Skin epidermis (tissue), 12 donors: ENCODE data around the gene OR10G3.

Experiments used
- H3K27ac ChIP-seq, 21 experiments: fragments of 200-600 bp; sonication (generic) in 11 of 21; one replicate each; pipeline ENCODE4 v1.5.0; 2020; ENCODE audit warnings: mild to moderate bottlenecking in 3 of 21, inconsistent platforms in 2 of 21, moderate library complexity in 2 of 21
- H3K4me3 ChIP-seq, 7 experiments: fragments of 200-600 bp; sonication (generic) in 2 of 7; one replicate each; pipeline ENCODE4 v1.5.0; 2020; ENCODE audit warnings: inconsistent platforms in 2 of 7, mild to moderate bottlenecking in 2 of 7, moderate library complexity in 1 of 7

Gene OR10G3

GRCh38 chr14:21537090-21537424 is 42.8 kb downstream of the OR10G3 start:
- H3K4me3 ChIP-seq: peak overlapping the region in 1 of 7 experiments; percentile 22
- no peak overlapping the region for H3K27ac ChIP-seq

- Histone ChIP-seq H3K4me3 (peak overlapping the region in 2 of 7 experiments; percentile 12 to 22), H3K27ac (no peak overlapping the region)
Measured at GRCh38 chr14:21536418-21537089, 43.3 kb downstream of the OR10G3 start.

GRCh38 chr14:21535545-21536417 is 44.1 kb downstream of the OR10G3 start:
- H3K27ac ChIP-seq: no peak overlapping the region
- no peak overlapping the region for H3K4me3 ChIP-seq

GRCh38 chr14:21534576-21534975 is 45.3 kb downstream of the OR10G3 start:
- Histone ChIP-seq H3K4me3 (no peak overlapping the region), H3K27ac (no peak overlapping the region)

GRCh38 chr14:21533294-21533693 is 46.6 kb downstream of the OR10G3 start:
- Histone ChIP-seq H3K27ac (no peak overlapping the region), H3K4me3 (no peak overlapping the region)

- H3K27ac ChIP-seq: no peak overlapping the region
- H3K4me3 ChIP-seq: no peak overlapping the region
Measured at GRCh38 chr14:21529515-21529914, 50.4 kb downstream of the OR10G3 start.

- H3K4me3 ChIP-seq: no peak overlapping the region
- H3K27ac ChIP-seq: no peak overlapping the region
Measured at GRCh38 chr14:21528381-21529348, 51.2 kb downstream of the OR10G3 start.

- H3K27ac ChIP-seq: no peak overlapping the region
Measured at GRCh38 chr14:21527318-21527679, 52.6 kb downstream of the OR10G3 start.

GRCh38 chr14:21526672-21527317 is 53.1 kb downstream of the OR10G3 start:
- peak overlapping the region; percentile 44 to 71 (median 58) for H3K4me3 ChIP-seq
- H3K27ac ChIP-seq: peak overlapping the region in 6 of 21 experiments; percentile 11 to 77 (median 56)

More at GRCh38 chr14:21527318-21527679, 52.6 kb downstream of the OR10G3 start:
- H3K4me3 ChIP-seq: no peak overlapping the region

- peak within 1 kb of the TSS; percentile 44 to 71 (median 58) for H3K4me3 ChIP-seq
- peak within 1 kb of the TSS in 15 of 21 experiments; percentile 3 to 77 (median 23) for H3K27ac ChIP-seq
Measured at GRCh38 chr14:21525962-21526671, 53.8 kb downstream of the OR10G3 start, which contains the start of gene SALL2. TSS of gene SALL2 (minus strand) at chr14:21526346. CDS start at chr14:21526127, 219 bp downstream.

GRCh38 chr14:21525571-21525961 is 54.3 kb downstream of the OR10G3 start:
- peak overlapping the region in 13 of 21 experiments; percentile 3 to 77 (median 47) for H3K27ac ChIP-seq
- peak overlapping the region; percentile 44 to 71 (median 58) for H3K4me3 ChIP-seq

GRCh38 chr14:21524575-21525490 is 55.0 kb downstream of the OR10G3 start:
- Histone ChIP-seq H3K27ac (no peak overlapping the region), H3K4me3 (peak overlapping the region in 2 of 7 experiments; percentile 60 to 71)

- no peak overlapping the region for H3K4me3 ChIP-seq
Measured at GRCh38 chr14:21523203-21523602, 56.7 kb downstream of the OR10G3 start.

GRCh38 chr14:21521501-21521900 is 58.4 kb downstream of the OR10G3 start:
- H3K4me3 ChIP-seq: no peak overlapping the region

More at GRCh38 chr14:21523203-21523602, 56.7 kb downstream of the OR10G3 start:
- H3K27ac ChIP-seq: no peak overlapping the region

GRCh38 chr14:21520767-21521166 is 59.1 kb downstream of the OR10G3 start:
- no peak overlapping the region for H3K27ac ChIP-seq
- H3K4me3 ChIP-seq: no peak overlapping the region

More at GRCh38 chr14:21521501-21521900, 58.4 kb downstream of the OR10G3 start:
- H3K27ac ChIP-seq: no peak overlapping the region

- H3K27ac ChIP-seq: no peak overlapping the region
- H3K4me3 ChIP-seq: no peak overlapping the region
Measured at GRCh38 chr14:21518725-21519124, 61.2 kb downstream of the OR10G3 start.
